Activated naive CD8-positive, alpha-beta T cell treated with anti-CD3 and anti-CD28 coated beads for 36 hours (primary cell): ENCODE results near the gene SPRED2. TPM values are rescaled to one million over a fixed set of nuclear protein-coding genes. Genes with fewer than 3 reads are reported as not detected.
"Not testable (repeated sequence)": the region's sequence is repeated elsewhere in the genome, so short reads cannot be mapped to it uniquely, and the experiment has no call there.

Source experiments
- DNase-seq: peaks from one replicate; pipeline ENCODE4 v3.0.0; 2021
- H3K27ac Mint-ChIP-seq: one replicate; pipeline ENCODE4 v1.8.0; 2022; ENCODE audit warnings: mild to moderate bottlenecking, moderate library complexity, mixed read lengths
- H3K27me3 Mint-ChIP-seq: one replicate; pipeline ENCODE4 v1.8.0; 2022; ENCODE audit warnings: mild to moderate bottlenecking, mixed read lengths
- H3K36me3 Mint-ChIP-seq: one replicate; pipeline ENCODE4 v1.8.0; 2021; ENCODE audit warnings: mild to moderate bottlenecking, mixed read lengths
- H3K4me1 Mint-ChIP-seq: one replicate; pipeline ENCODE4 v1.8.0; 2021; ENCODE audit warnings: mixed read lengths
- H3K4me3 Mint-ChIP-seq: one replicate; pipeline ENCODE4 v1.8.0; 2022; ENCODE audit warnings: mild to moderate bottlenecking, moderate library complexity, mixed read lengths
- H3K9me3 Mint-ChIP-seq: one replicate; pipeline ENCODE4 v1.8.0; 2022; ENCODE audit warnings: mixed read lengths
- total RNA-seq, 2 experiments: library from RNA; stranded (reverse); gene quantifications; one replicate each; pipeline ENCODE4 v1.2.3, GENCODE V29; 2021

Gene SPRED2
- total RNA-seq, 2 experiments from 2014 or later: 9.5 to 9.7 TPM

DNA sequence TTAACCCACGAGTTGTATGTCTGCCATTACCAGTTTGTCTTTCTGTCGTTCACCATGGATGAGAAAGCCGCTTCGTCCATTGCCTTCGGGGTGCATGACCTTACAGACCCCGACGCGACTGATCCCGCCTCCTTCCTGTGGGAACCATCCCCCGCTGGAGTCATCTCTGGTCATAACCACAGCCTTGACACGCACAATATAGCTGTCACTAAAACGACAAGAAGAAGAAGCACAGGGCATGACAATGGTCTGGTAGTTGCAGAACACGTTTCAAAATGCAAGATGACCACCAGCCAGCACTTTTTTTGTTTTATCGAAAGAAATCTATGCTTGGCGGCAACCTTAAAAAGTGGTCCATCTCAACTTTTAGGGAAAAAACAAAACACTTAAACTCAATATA lies 87.7 kb downstream of the SPRED2 start:
- H3K4me1 Mint-ChIP-seq: no peaks in the 10 kb centered on the region
- H3K4me3 Mint-ChIP-seq: no peak overlapping the region
- H3K36me3 Mint-ChIP-seq: no peaks in the 10 kb centered on the region
- no peak overlapping the region for H3K27ac Mint-ChIP-seq
- H3K27me3 Mint-ChIP-seq: peaks cover 12% of the 10 kb centered on the region
- H3K9me3 Mint-ChIP-seq: no peaks in the 10 kb centered on the region
- no peak for DNase-seq

DNA sequence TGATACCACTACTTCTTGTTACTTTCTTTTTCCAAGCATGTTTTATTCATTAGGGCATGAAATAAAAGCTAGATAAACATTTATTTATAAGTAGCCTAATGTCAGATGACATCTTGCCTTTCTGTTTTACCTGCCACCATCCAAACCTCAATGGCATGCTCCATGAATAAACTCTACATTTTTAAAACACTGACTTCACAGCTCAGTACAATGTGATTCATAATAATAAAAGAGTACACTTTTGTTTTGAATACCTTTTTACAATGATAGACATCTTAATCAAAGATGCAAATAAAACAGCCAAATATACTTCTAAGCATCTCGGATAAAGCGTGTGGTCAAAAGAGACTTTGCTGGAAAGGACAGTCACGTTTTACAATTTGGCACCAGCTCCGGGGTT lies 88.2 kb downstream of the SPRED2 start:
- H3K4me1 Mint-ChIP-seq: no peaks in the 10 kb centered on the region
- no peak overlapping the region for H3K4me3 Mint-ChIP-seq
- no peaks in the 10 kb centered on the region for H3K36me3 Mint-ChIP-seq
- DNase-seq: no peak
- no peak overlapping the region for H3K27ac Mint-ChIP-seq
- H3K27me3 Mint-ChIP-seq: peaks cover 12% of the 10 kb centered on the region
- H3K9me3 Mint-ChIP-seq: no peaks in the 10 kb centered on the region

GRCh38 chr2:65343386-65343785 lies 89.0 kb downstream of the SPRED2 start:
- Mint-ChIP-seq H3K4me3 (no peak overlapping the region), H3K27ac (no peak overlapping the region), H3K27me3 (peaks cover 12% of the 10 kb centered on the region), H3K36me3 (no peaks in the 10 kb centered on the region), H3K4me1 (no peaks in the 10 kb centered on the region), H3K9me3 (no peaks in the 10 kb centered on the region)
- no peak for DNase-seq

GRCh38 chr2:65340898-65341681 lies 91.3 kb downstream of the SPRED2 start:
- H3K4me3 Mint-ChIP-seq: no peak overlapping the region
- no peaks in the 10 kb centered on the region for H3K9me3 Mint-ChIP-seq
- H3K4me1 Mint-ChIP-seq: no peaks in the 10 kb centered on the region
- no peak overlapping the region for H3K27ac Mint-ChIP-seq
- H3K27me3 Mint-ChIP-seq: peaks cover 4% of the 10 kb centered on the region
- H3K36me3 Mint-ChIP-seq: no peaks in the 10 kb centered on the region
- DNase-seq: no peak

DNA sequence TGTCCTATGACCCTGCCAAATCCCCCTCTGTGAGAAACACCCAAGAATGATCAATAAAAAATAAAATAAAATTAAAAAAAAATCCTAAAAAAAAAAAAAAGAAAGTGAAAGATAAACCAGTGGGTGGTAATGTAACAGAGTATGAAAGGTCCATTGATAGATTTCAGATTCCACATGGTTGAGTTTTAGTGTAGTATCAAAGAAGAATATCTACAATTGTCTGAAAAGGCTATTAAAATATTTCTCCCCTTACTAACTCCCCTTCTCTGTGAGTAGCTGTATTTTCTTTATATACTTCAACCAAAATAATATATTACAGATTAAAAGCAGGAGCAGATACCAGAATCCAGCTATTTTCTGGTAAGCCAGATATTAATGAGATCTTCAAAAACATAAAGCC lies 92.8 kb downstream of the SPRED2 start:
- Mint-ChIP-seq H3K4me1 (no peaks in the 10 kb centered on the region), H3K27ac (no peak overlapping the region), H3K36me3 (no peaks in the 10 kb centered on the region), H3K4me3 (no peak overlapping the region), H3K27me3 (peaks cover 4% of the 10 kb centered on the region), H3K9me3 (no peaks in the 10 kb centered on the region)
- DNase-seq: no peak

GRCh38 chr2:65338830-65339495 lies 93.4 kb downstream of the SPRED2 start:
- not testable (repeated sequence) for H3K27ac Mint-ChIP-seq, H3K4me3 Mint-ChIP-seq, H3K36me3 Mint-ChIP-seq, H3K4me1 Mint-ChIP-seq, H3K9me3 Mint-ChIP-seq, DNase-seq, H3K27me3 Mint-ChIP-seq

- H3K27ac Mint-ChIP-seq, H3K36me3 Mint-ChIP-seq, H3K9me3 Mint-ChIP-seq, H3K4me1 Mint-ChIP-seq, H3K27me3 Mint-ChIP-seq, H3K4me3 Mint-ChIP-seq, DNase-seq: not testable (repeated sequence)
Observed at GRCh38 chr2:65337915-65338314, 94.5 kb downstream of the SPRED2 start.

GRCh38 chr2:65334714-65335113 lies 97.7 kb downstream of the SPRED2 start:
- H3K9me3 Mint-ChIP-seq: no peaks in the 10 kb centered on the region
- H3K4me1 Mint-ChIP-seq: no peaks in the 10 kb centered on the region
- H3K4me3 Mint-ChIP-seq: no peak overlapping the region
- DNase-seq: no peak
- no peak overlapping the region for H3K27ac Mint-ChIP-seq
- no peaks in the 10 kb centered on the region for H3K27me3 Mint-ChIP-seq
- peaks cover 3% of the 10 kb centered on the region for H3K36me3 Mint-ChIP-seq

DNA sequence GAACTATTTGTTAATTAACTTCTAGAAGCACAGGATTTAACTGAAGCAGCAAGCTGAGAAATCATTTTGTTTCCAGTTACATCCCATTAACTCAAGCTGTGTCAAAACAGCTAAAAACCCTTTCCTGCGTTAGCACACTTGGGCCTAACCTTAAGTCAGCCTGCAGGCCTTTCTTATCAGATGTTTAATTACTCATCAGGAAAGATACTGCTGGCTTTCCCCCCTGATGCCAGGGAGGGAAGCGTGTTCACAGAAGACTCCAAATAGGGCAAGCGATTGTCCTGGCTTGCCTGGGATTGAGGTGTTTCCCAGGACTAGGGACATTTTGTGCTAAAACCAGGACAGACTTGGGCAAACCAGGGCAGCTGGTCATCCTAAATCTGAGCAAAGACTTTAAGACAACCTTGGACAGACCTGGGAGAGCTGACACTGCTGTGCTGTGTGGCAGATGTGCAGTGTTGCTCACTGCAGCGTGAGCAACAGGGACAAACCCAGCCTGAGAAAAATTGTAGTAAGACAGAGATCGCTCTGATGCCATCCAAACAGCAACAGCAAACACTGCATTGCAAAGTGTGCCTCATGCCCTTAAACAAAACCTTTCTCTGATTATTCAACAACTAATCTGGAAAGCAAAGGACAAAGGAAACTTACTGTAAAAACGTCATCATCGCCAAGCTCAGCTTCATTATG lies 100.9 kb downstream of the SPRED2 start:
- Mint-ChIP-seq H3K9me3 (no peaks in the 10 kb centered on the region), H3K27me3 (no peaks in the 10 kb centered on the region), H3K36me3 (peaks cover 3% of the 10 kb centered on the region), H3K27ac (no peak overlapping the region), H3K4me1 (no peaks in the 10 kb centered on the region), H3K4me3 (no peak overlapping the region)
- DNase-seq: no peak

- DNase-seq: no peak
- Mint-ChIP-seq H3K27me3 (no peaks in the 10 kb centered on the region), H3K4me3 (no peak overlapping the region), H3K4me1 (no peaks in the 10 kb centered on the region), H3K27ac (no peak overlapping the region), H3K36me3 (peaks cover 3% of the 10 kb centered on the region), H3K9me3 (no peaks in the 10 kb centered on the region)
Observed at GRCh38 chr2:65329525-65329924, 102.9 kb downstream of the SPRED2 start.

GRCh38 chr2:65326276-65326675 lies 106.1 kb downstream of the SPRED2 start:
- Mint-ChIP-seq H3K27ac (no peak overlapping the region), H3K9me3 (no peaks in the 10 kb centered on the region), H3K36me3 (no peaks in the 10 kb centered on the region), H3K4me3 (no peak overlapping the region), H3K27me3 (no peaks in the 10 kb centered on the region), H3K4me1 (no peaks in the 10 kb centered on the region)
- no peak for DNase-seq

DNA sequence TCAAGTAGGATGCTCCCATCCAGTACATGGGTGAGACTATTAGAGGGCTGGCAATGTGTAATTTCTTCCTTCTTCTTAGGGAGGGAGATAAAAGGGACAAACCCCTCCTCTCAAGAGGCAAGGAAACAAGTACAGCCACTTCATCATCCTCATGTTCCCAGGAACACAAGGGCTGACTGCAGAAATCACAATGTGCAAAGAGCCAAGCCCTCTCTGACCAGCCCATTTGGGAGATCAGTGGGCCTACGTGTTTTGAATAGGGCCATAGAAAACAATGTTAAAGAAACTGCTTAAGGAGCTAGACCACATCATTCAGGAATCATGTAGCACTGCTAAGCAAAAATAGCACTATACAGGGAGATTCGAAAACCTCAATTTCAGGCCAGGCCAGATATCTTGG lies 107.3 kb downstream of the SPRED2 start:
- Mint-ChIP-seq H3K27me3 (no peaks in the 10 kb centered on the region), H3K27ac (no peak overlapping the region), H3K9me3 (no peaks in the 10 kb centered on the region), H3K4me3 (no peak overlapping the region), H3K4me1 (peaks cover 4% of the 10 kb centered on the region), H3K36me3 (no peaks in the 10 kb centered on the region)
- DNase-seq: no peak

- Mint-ChIP-seq H3K4me3 (no peak overlapping the region), H3K4me1 (peaks cover 5% of the 10 kb centered on the region), H3K27me3 (no peaks in the 10 kb centered on the region), H3K36me3 (peaks cover 1% of the 10 kb centered on the region), H3K27ac (no peak overlapping the region), H3K9me3 (no peaks in the 10 kb centered on the region)
- no peak for DNase-seq
Observed at GRCh38 chr2:65320946-65321345, 111.5 kb downstream of the SPRED2 start.

GRCh38 chr2:65320042-65320725 lies 112.2 kb downstream of the SPRED2 start:
- Mint-ChIP-seq H3K27ac (no peak overlapping the region), H3K36me3 (peaks cover 1% of the 10 kb centered on the region), H3K4me1 (peaks cover 5% of the 10 kb centered on the region), H3K9me3 (no peaks in the 10 kb centered on the region), H3K27me3 (no peaks in the 10 kb centered on the region), H3K4me3 (no peak overlapping the region)
- no peak for DNase-seq

- Mint-ChIP-seq H3K27ac (no peak overlapping the region), H3K27me3 (no peaks in the 10 kb centered on the region), H3K4me3 (no peak overlapping the region), H3K36me3 (peaks cover 1% of the 10 kb centered on the region), H3K9me3 (no peaks in the 10 kb centered on the region), H3K4me1 (peaks cover 5% of the 10 kb centered on the region)
- no peak for DNase-seq
Observed at GRCh38 chr2:65319674-65320041, 112.7 kb downstream of the SPRED2 start.
